Osteoblast (primary cell): ENCODE results near the gene PLCD3. TPM values are rescaled to one million over a fixed set of nuclear protein-coding genes. Genes with fewer than 3 reads are reported as not detected.

Experiments
- DNase-seq: peaks from one replicate; pipeline ENCODE4 v3.0.0; 2011; ENCODE audit warnings: low spot score, mixed read lengths; ENCODE audit not compliant: insufficient read length; ENCODE audit errors: missing footprints
- H2AFZ ChIP-seq: 2 replicates; pipeline ENCODE4 v1.6.0; 2011; ENCODE audit warnings: mild to moderate bottlenecking, low read length
- H3K27ac ChIP-seq: 2 replicates; pipeline ENCODE4 v1.5.1; 2011; ENCODE audit warnings: mild to moderate bottlenecking, low read depth, low read length, moderate library complexity
- H3K27me3 ChIP-seq: 2 replicates; pipeline ENCODE4 v1.6.0; 2012; ENCODE audit warnings: mild to moderate bottlenecking, control low read depth, inconsistent platforms, low read length, moderate library complexity; ENCODE audit not compliant: insufficient read depth
- H3K36me3 ChIP-seq: 2 replicates; pipeline ENCODE4 v1.5.1; 2011; ENCODE audit warnings: mild to moderate bottlenecking, low read length, control low read depth, moderate library complexity; ENCODE audit not compliant: insufficient read depth
- H3K4me1 ChIP-seq: 2 replicates; pipeline ENCODE4 v1.5.1; 2011; ENCODE audit warnings: mild to moderate bottlenecking, low read length, control low read depth, moderate library complexity; ENCODE audit not compliant: insufficient read depth
- H3K4me2 ChIP-seq: 2 replicates; pipeline ENCODE4 v1.6.0; 2011; ENCODE audit warnings: mild to moderate bottlenecking, low read length; ENCODE audit not compliant: insufficient read depth
- H3K4me3 ChIP-seq: fragments of 200-600 bp; sonication (generic); 3 replicates; pipeline ENCODE4 v1.5.1; 2012; ENCODE audit warnings: mild to moderate bottlenecking, low read length, inconsistent platforms; ENCODE audit not compliant: insufficient read depth
- H3K79me2 ChIP-seq: 2 replicates; pipeline ENCODE4 v1.6.0; 2012; ENCODE audit warnings: mild to moderate bottlenecking, low read length, control low read depth, inconsistent platforms; ENCODE audit not compliant: insufficient read depth
- H3K9me3 ChIP-seq: 2 replicates; pipeline ENCODE4 v1.5.1; 2011; ENCODE audit warnings: low read depth, low read length, control low read depth
- H4K20me1 ChIP-seq: 2 replicates; pipeline ENCODE4 v1.6.0; 2012; ENCODE audit warnings: mild to moderate bottlenecking, low read length, control low read depth; ENCODE audit not compliant: insufficient read depth
- CTCF ChIP-seq: IDR thresholded peaks from 2 replicates; pipeline ENCODE4 v1.5.1; 2011; ENCODE audit warnings: mild to moderate bottlenecking, low read depth, low read length, moderate library complexity; ENCODE audit errors: extremely low read depth
- total RNA-seq: library from RNA; depleted of rRNA; stranded (reverse); fragments of >200 nt; gene quantifications from 2 replicates; pipeline ENCODE4 v1.2.3, GENCODE V29; 2012

PLCD3 gene
- total RNA-seq, 1 donor: 31.5 TPM

- no peaks in the 10 kb centered on the region for H3K27me3 ChIP-seq
Measured at GRCh38 chr17:45148183-45149036, 16.1 kb upstream of the PLCD3 start, which contains the start of gene HEXIM1. Gene HEXIM1 (plus strand): TSS chr17:45148475. CDS start chr17:45149191, 716 bp downstream.

GRCh38 chr17:45147581-45148182, 15.4 kb upstream of the PLCD3 start:
- peak; percentile 94 for DNase-seq
- H3K4me2 ChIP-seq: peak overlapping the region; percentile 92
- H3K4me1 ChIP-seq: peaks cover 32% of the 10 kb centered on the region
- H3K27me3 ChIP-seq: no peaks in the 10 kb centered on the region
- H2AFZ ChIP-seq: peak overlapping the region; percentile 83
- H3K79me2 ChIP-seq: peaks cover 33% of the 10 kb centered on the region
- peak overlapping the region; percentile 78 for H3K4me3 ChIP-seq
- no peaks in the 10 kb centered on the region for H3K9me3 ChIP-seq
- H3K36me3 ChIP-seq: no peaks in the 10 kb centered on the region
- no peak for TF ChIP-seq CTCF
- peaks cover 25% of the 10 kb centered on the region for H4K20me1 ChIP-seq
- H3K27ac ChIP-seq: peak overlapping the region; percentile 100

More at GRCh38 chr17:45148183-45149036, 16.1 kb upstream of the PLCD3 start, which contains the start of gene HEXIM1:
- Histone ChIP-seq H3K4me2 (peak within 1 kb of the TSS; percentile 92), H3K9me3 (no peaks in the 10 kb centered on the region), H3K79me2 (peaks cover 37% of the 10 kb centered on the region), H3K27ac (peak within 1 kb of the TSS; percentile 100), H3K4me1 (peaks cover 32% of the 10 kb centered on the region), H4K20me1 (peaks cover 25% of the 10 kb centered on the region), H2AFZ (peak within 1 kb of the TSS; percentile 83), H3K4me3 (peak within 1 kb of the TSS; percentile 78), H3K36me3 (no peaks in the 10 kb centered on the region)
- TF ChIP-seq CTCF: no peak
- peak; percentile 99 for DNase-seq

GRCh38 chr17:45146890-45147580, 14.7 kb upstream of the PLCD3 start:
- Histone ChIP-seq H3K4me1 (peaks cover 32% of the 10 kb centered on the region), H3K4me3 (peak overlapping the region; percentile 78), H4K20me1 (peaks cover 25% of the 10 kb centered on the region), H3K27me3 (no peaks in the 10 kb centered on the region), H2AFZ (peak overlapping the region; percentile 83), H3K4me2 (peak overlapping the region; percentile 92), H3K27ac (peak overlapping the region; percentile 100), H3K79me2 (peaks cover 29% of the 10 kb centered on the region), H3K36me3 (no peaks in the 10 kb centered on the region), H3K9me3 (no peaks in the 10 kb centered on the region)
- TF ChIP-seq CTCF: no peak
- peak; percentile 87 for DNase-seq
